A549 (cell line): ENCODE results near the gene MAN2A2. TPM values are rescaled to one million over a fixed set of nuclear protein-coding genes. Genes with fewer than 3 reads are reported as not detected.

Source experiments
- ATAC-seq, 2 experiments: fragments of 200-7000 bp in 1 of 2; fragments of >200 bp in 1 of 2; cut with Nextera tagmentation in 1 of 2; cut with Tn5 transposase in 1 of 2; 3 replicates each; pipeline versions ENCODE4 v1.8.0 to v1.9.1; 2018 to 2020; ENCODE audit warnings: mild to moderate bottlenecking in 1 of 2, moderate library complexity in 1 of 2
- CTCF ChIA-PET: fragments of 300-600 bp; sonication (Branson Sonifier 250); formaldehyde crosslinking; extraction: SDS; loops from one replicate; lab custom pipeline; 2021; ENCODE audit warnings: antibody characterized with exemption, inconsistent platforms; lab: Yijun Ruan, JAX
- POLR2A ChIA-PET: fragments of 350-600 bp; formaldehyde crosslinking; extraction: SDS; loops from one replicate; lab custom pipeline; 2021; ENCODE audit warnings: antibody characterized with exemption, inconsistent platforms; lab: Yijun Ruan, JAX
- DNase-seq, 2 experiments: peaks; one replicate each; pipeline versions ENCODE4 v3.0.0 to v3.0.0-alpha.2; 2011 to 2016; ENCODE audit warnings: low read depth in 1 of 2, low spot score in 1 of 2
- FAIRE-seq: peaks from 2 replicates; lab custom pipeline; 2011; peaks lifted over from hg19 to GRCh38; lab: Jason Lieb, UNC
- H3K27ac ChIP-seq, 2 experiments: fragments of >200 bp; sonication (Bioruptor Twin); formaldehyde crosslinking; 3 replicates each; pipeline ENCODE4 v1.5.1; 2016 to 2017
- H3K4me1 ChIP-seq: fragments of >200 bp; sonication (Bioruptor Twin); formaldehyde crosslinking; 3 replicates; pipeline ENCODE4 v1.6.1; 2016
- H3K4me2 ChIP-seq: fragments of >200 bp; sonication (Bioruptor Twin); formaldehyde crosslinking; 3 replicates; pipeline ENCODE4 v1.6.1; 2016
- H3K4me3 ChIP-seq: fragments of >200 bp; sonication (Bioruptor Twin); formaldehyde crosslinking; 3 replicates; pipeline ENCODE4 v1.5.1; 2016
- H3K9me3 ChIP-seq: fragments of >200 bp; sonication (Bioruptor Twin); formaldehyde crosslinking; 3 replicates; pipeline ENCODE4 v1.6.1; 2016
- CBX8 ChIP-seq: fragments of 200-600 bp; sonication (generic); IDR thresholded peaks from 2 replicates; pipeline ENCODE4 v1.6.1; 2016
- CHD4 ChIP-seq: fragments of 200-600 bp; sonication (generic); IDR thresholded peaks from 2 replicates; pipeline ENCODE4 v1.6.1; 2016; ENCODE audit warnings: antibody characterized with exemption, mild to moderate bottlenecking, borderline replicate concordance
- EP300 ChIP-seq, 2 experiments: fragments of >200 bp; sonication (Bioruptor Twin); formaldehyde crosslinking; IDR thresholded peaks; 2 replicates in 1 of 2; 3 replicates in 1 of 2; pipeline ENCODE4 v1.6.1; 2016 to 2017
- FOSL2 ChIP-seq, 2 experiments: fragments of 450-650 bp in 1 of 2; fragments of >200 bp in 1 of 2; sonication (Bioruptor Twin) in 1 of 2; formaldehyde crosslinking; IDR thresholded peaks; 2 replicates each; pipeline versions ENCODE4 v1.5.0 to v1.6.1; 2016 to 2020; ENCODE audit warnings: mild to moderate bottlenecking in 1 of 2, moderate library complexity in 1 of 2
- HDAC2 ChIP-seq: fragments of 200-600 bp; sonication (generic); IDR thresholded peaks from 2 replicates; pipeline ENCODE4 v1.6.1; 2016
- HOXA7 ChIP-seq: fragments of 250-450 bp; sonication (Bioruptor Pico); IDR thresholded peaks from 2 replicates; pipeline ENCODE4 v1.5.0; 2020; ENCODE audit warnings: mild to moderate bottlenecking, moderate library complexity
- HOXB13 ChIP-seq: fragments of 250-450 bp; sonication (Bioruptor Pico); IDR thresholded peaks from 2 replicates; pipeline ENCODE4 v1.5.0; 2020; ENCODE audit warnings: low read depth, mild to moderate bottlenecking, moderate library complexity
- JUNB ChIP-seq: fragments of >200 bp; sonication (Bioruptor Twin); formaldehyde crosslinking; IDR thresholded peaks from 2 replicates; pipeline ENCODE4 v1.6.1; 2016
- KDM1A ChIP-seq: fragments of 200-600 bp; sonication (generic); IDR thresholded peaks from 2 replicates; pipeline ENCODE4 v1.6.1; 2016; ENCODE audit warnings: low read depth, mild to moderate bottlenecking
- KDM5A ChIP-seq: fragments of 200-600 bp; sonication (generic); IDR thresholded peaks from 2 replicates; pipeline ENCODE4 v1.6.1; 2016; ENCODE audit warnings: antibody characterized with exemption, mild to moderate bottlenecking
- MAFK ChIP-seq: fragments of 450-650 bp; IDR thresholded peaks from 2 replicates; pipeline ENCODE4 v1.6.1; 2014; ENCODE audit not compliant: partially characterized antibody
- MAZ ChIP-seq: fragments of 150-350 bp; IDR thresholded peaks from 2 replicates; pipeline ENCODE4 v1.6.1; 2014; ENCODE audit warnings: antibody characterized with exemption, low read depth, low read length, borderline replicate concordance
- NR3C1 ChIP-seq: fragments of >200 bp; sonication (Bioruptor Twin); formaldehyde crosslinking; IDR thresholded peaks from 3 replicates; pipeline ENCODE4 v1.6.1; 2017
- PHF8 ChIP-seq: fragments of 200-600 bp; sonication (generic); IDR thresholded peaks from 2 replicates; pipeline ENCODE4 v1.6.1; 2016; ENCODE audit warnings: low read depth, mild to moderate bottlenecking, antibody characterized with exemption, moderate library complexity, borderline replicate concordance
- POLR2AphosphoS2 ChIP-seq: conservative IDR thresholded peaks from 2 replicates; pipeline ENCODE4 v1.6.1; 2012; ENCODE audit warnings: low read length, improper control_type of control experiment, inconsistent platforms
- RAD21 ChIP-seq, 2 experiments: fragments of >200 bp in 1 of 2; sonication (Bioruptor Twin) in 1 of 2; formaldehyde crosslinking in 1 of 2; IDR thresholded peaks in 1 of 2; conservative IDR thresholded peaks in 1 of 2; 2 replicates in 1 of 2; 3 replicates in 1 of 2; pipeline ENCODE4 v1.6.1; 2012 to 2018; ENCODE audit warnings: inconsistent platforms in 1 of 2
- RARB ChIP-seq: fragments of 250-450 bp; sonication (Bioruptor Pico); IDR thresholded peaks from 2 replicates; pipeline ENCODE4 v1.8.0; 2021; ENCODE audit warnings: mild to moderate bottlenecking, moderate library complexity
- RCOR1 ChIP-seq: fragments of 150-350 bp; IDR thresholded peaks from 2 replicates; pipeline ENCODE4 v1.6.1; 2014; ENCODE audit warnings: antibody characterized with exemption, low read length, low read depth
- TFCP2L1 ChIP-seq: fragments of 250-450 bp; sonication (Bioruptor Pico); IDR thresholded peaks from 2 replicates; pipeline ENCODE4 v1.5.0; 2021; ENCODE audit warnings: mild to moderate bottlenecking
- TP53 ChIP-seq: fragments of 250-450 bp; sonication (Bioruptor Pico); IDR thresholded peaks from 2 replicates; pipeline ENCODE4 v1.5.0; 2021; ENCODE audit warnings: mild to moderate bottlenecking, moderate library complexity
- ZSCAN20 ChIP-seq: fragments of 250-450 bp; sonication (Bioruptor Pico); IDR thresholded peaks from 2 replicates; pipeline ENCODE4 v1.8.0; 2022; ENCODE audit warnings: mild to moderate bottlenecking, moderate library complexity
- WGBS: methylation state at CpG from one replicate; pipeline ENCODE4 v1.1.6; 2017; ENCODE audit errors: missing lambda C conversion rate; 5-methylcytosine and 5-hydroxymethylcytosine counted together
- polyA plus RNA-seq, 4 experiments: library from polyadenylated mRNA; depleted of rRNA in 3 of 4; stranded (reverse); fragments of >200 nt; fragmentation: RNase III in 1 of 4; extraction: RNeasy Plus Mini Kit Qiagen cat#74134 plus additional on column Dnase treatment in 1 of 4; gene quantifications; 2 replicates in 3 of 4; 3 replicates in 1 of 4; pipeline ENCODE4 v1.2.3, GENCODE V29; 2011 to 2017
- TF ChIP-seq, protein P1 (sequence below): fragments of >200 bp; sonication (Bioruptor Twin); formaldehyde crosslinking; IDR thresholded peaks from 3 replicates; pipeline ENCODE4 v1.5.1; 2016
- TF ChIP-seq, protein P2 (sequence below): fragments of 150-350 bp; IDR thresholded peaks from 2 replicates; pipeline ENCODE4 v1.6.1; 2014; ENCODE audit warnings: low read depth, mild to moderate bottlenecking, low read length
- TF ChIP-seq, protein P3 (sequence below): fragments of 450-650 bp; IDR thresholded peaks from 2 replicates; pipeline ENCODE4 v1.6.1; 2014; ENCODE audit warnings: antibody characterized with exemption
- TF ChIP-seq, protein P4 (sequence below): fragments of 250-450 bp; sonication (Bioruptor Pico); IDR thresholded peaks from 2 replicates; pipeline ENCODE4 v1.5.0; 2021; ENCODE audit warnings: mild to moderate bottlenecking, moderate library complexity, borderline replicate concordance
- TF ChIP-seq, protein P5 (sequence below): IDR thresholded peaks from 2 replicates; pipeline ENCODE4 v1.6.1; 2012

The MAN2A2 gene
- polyA plus RNA-seq, 2 of the 4 experiments (the other 2 are of a cell fraction): 22.0 to 32.6 TPM

DNA sequence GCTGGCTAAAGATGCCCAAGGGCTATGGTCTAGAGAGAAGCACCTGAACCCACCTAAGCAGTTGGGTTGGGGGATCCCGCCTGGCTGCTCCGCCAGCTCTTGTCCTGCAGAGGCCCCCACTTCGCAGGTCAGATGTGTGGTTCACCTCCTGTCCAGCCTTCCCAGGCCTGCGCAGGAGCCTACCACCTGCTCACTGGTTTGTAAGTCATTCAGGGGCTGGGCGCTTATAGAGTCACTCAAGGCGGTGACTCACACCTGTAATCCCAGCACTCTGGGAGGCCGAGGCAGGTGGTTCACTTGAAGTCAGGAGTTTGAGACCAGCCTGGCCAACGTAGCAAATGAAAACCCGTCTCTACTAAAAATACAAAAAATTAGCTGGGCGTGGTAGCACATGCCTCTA, 38.6 kb upstream of the MAN2A2 start:
- TF ChIP-seq FOSL2 (IDR thresholded peaks at IDR 0.05) (no peak), FOSL2 (CRISPR knock-in tag; IDR thresholded peaks at IDR 0.05) (peak; percentile 33; the same call in 1 of the 2 replicates), HDAC2 (no peak)
- FAIRE-seq (no peak), ATAC-seq (no peak), DNase-seq (no peak)
- Histone ChIP-seq H3K4me2 (peak overlapping the region; percentile 44; the same call in 1 of the 3 replicates), H3K27ac (peak overlapping the region; percentile 25 to 76; a peak in 5 of 6 replicates), H3K4me1 (peaks cover 81% of the 10 kb centered on the region), H3K4me3 (no peak overlapping the region), H3K9me3 (no peaks in the 10 kb centered on the region)
- WGBS: 87% methylated on average over 10 of the region's 10 CpGs
- ChIA-PET POLR2A (no interaction called here), CTCF (interaction anchor here (0.7 to 6.8 kb wide), 9 partner anchors 9 to 217 kb away, joined by 3 to 59 read pairs (median 4); partner anchors contain the start of gene UNC45A)

DNA sequence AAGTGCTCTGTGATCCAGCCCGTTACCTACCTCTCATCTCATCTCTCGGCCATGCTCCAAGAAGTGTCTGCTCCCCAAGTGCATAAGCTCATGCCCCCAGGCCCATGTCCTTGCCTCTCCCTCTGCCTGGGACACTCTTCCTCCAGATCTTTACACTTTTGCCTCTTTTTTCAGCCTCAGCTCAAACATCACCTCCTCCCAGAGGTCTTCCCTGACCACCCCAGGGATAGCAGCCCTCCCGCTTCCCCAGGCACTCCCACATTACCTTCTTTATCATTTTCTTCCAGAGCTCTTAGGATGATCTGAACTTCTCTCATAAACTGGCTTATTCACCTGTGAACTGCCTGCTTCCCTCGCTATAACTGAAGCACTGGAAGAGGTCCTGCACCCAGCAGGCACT, 37.4 kb upstream of the MAN2A2 start:
- no peak for FAIRE-seq
- POLR2A ChIA-PET: no interaction called here
- CTCF ChIA-PET: interaction anchor here (1.1 to 6.8 kb wide), 4 partner anchors 20 to 218 kb away, joined by 4 to 59 read pairs (median 6); partner anchors contain the start of gene BLM

DNA sequence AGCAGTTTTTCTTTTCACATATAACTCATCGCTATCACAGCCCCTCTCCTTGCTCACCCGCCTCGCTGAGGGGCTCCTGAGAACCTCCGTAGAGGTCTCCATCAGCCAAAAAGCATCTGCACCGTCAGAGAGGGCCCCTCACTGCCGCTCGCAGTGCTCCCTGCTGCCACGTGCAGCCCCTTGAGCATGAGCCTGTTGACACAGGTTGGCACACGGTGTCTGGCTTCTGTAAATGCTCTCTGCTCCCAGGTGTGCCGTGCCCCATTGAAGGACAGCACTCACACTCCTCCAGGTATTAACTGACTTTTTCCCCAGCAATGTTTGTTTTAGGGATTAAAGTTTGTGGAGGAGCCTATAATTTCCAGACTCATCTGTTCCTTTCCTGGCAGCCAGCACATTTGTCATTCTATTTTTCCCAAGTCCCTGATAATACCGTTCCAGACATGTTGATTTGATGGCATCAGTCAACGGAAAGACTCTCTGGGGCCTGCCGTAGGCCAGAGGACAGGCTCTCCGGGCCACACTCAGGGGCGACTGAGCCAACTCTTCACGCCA, 36.9 kb upstream of the MAN2A2 start:
- no peak for ATAC-seq
- Histone ChIP-seq H3K4me3 (no peak overlapping the region), H3K4me2 (no peak overlapping the region), H3K27ac (peak overlapping the region in 1 of 2 experiments; percentile 29; a peak in 1 of 6 replicates), H3K9me3 (no peaks in the 10 kb centered on the region), H3K4me1 (peaks cover 77% of the 10 kb centered on the region)
- 78% methylated on average over 16 of the region's 16 CpGs for WGBS
- POLR2A ChIA-PET: no interaction called here
- CTCF ChIA-PET: interaction anchor here (1.2 to 6.8 kb wide), 3 partner anchors 19 to 218 kb away, joined by 4 to 59 read pairs (median 7); partner anchors contain the start of gene BLM
- no peak for FAIRE-seq
- no peak for DNase-seq
- TF ChIP-seq TFCP2L1 (CRISPR knock-in tag): no peak
- no peak for TF ChIP-seq POLR2AphosphoS2
- TF ChIP-seq HOXA7: no peak
- TF ChIP-seq, protein P1, sequence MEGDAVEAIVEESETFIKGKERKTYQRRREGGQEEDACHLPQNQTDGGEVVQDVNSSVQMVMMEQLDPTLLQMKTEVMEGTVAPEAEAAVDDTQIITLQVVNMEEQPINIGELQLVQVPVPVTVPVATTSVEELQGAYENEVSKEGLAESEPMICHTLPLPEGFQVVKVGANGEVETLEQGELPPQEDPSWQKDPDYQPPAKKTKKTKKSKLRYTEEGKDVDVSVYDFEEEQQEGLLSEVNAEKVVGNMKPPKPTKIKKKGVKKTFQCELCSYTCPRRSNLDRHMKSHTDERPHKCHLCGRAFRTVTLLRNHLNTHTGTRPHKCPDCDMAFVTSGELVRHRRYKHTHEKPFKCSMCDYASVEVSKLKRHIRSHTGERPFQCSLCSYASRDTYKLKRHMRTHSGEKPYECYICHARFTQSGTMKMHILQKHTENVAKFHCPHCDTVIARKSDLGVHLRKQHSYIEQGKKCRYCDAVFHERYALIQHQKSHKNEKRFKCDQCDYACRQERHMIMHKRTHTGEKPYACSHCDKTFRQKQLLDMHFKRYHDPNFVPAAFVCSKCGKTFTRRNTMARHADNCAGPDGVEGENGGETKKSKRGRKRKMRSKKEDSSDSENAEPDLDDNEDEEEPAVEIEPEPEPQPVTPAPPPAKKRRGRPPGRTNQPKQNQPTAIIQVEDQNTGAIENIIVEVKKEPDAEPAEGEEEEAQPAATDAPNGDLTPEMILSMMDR: no peak
- no peak for TF ChIP-seq RAD21 (conservative IDR thresholded peaks at IDR 0.05 in 1 of 2, IDR thresholded peaks at IDR 0.05 in 1 of 2)
- TF ChIP-seq, protein P2, sequence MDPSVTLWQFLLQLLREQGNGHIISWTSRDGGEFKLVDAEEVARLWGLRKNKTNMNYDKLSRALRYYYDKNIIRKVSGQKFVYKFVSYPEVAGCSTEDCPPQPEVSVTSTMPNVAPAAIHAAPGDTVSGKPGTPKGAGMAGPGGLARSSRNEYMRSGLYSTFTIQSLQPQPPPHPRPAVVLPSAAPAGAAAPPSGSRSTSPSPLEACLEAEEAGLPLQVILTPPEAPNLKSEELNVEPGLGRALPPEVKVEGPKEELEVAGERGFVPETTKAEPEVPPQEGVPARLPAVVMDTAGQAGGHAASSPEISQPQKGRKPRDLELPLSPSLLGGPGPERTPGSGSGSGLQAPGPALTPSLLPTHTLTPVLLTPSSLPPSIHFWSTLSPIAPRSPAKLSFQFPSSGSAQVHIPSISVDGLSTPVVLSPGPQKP: no peak
- TF ChIP-seq NR3C1: no peak
- TF ChIP-seq CHD4: no peak
- TF ChIP-seq, protein P3, sequence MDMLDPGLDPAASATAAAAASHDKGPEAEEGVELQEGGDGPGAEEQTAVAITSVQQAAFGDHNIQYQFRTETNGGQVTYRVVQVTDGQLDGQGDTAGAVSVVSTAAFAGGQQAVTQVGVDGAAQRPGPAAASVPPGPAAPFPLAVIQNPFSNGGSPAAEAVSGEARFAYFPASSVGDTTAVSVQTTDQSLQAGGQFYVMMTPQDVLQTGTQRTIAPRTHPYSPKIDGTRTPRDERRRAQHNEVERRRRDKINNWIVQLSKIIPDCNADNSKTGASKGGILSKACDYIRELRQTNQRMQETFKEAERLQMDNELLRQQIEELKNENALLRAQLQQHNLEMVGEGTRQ: no peak

More for the DNA sequence above, 37.4 kb upstream of the MAN2A2 start:
- H3K27ac ChIP-seq: no peak overlapping the region; a peak in 1 of 6 replicates
- H3K4me3 ChIP-seq: no peak overlapping the region
- H3K4me2 ChIP-seq: no peak overlapping the region
- no peaks in the 10 kb centered on the region for H3K9me3 ChIP-seq
- TF ChIP-seq RCOR1 (no peak), KDM5A (no peak), MAZ (no peak), HOXB13 (CRISPR knock-in tag) (no peak), JUNB (no peak), RARB (no peak), EP300 (IDR thresholded peaks at IDR 0.05) (no peak), TFCP2L1 (CRISPR knock-in tag) (no peak), MAFK (no peak), TP53 (no peak), CBX8 (no peak), ZSCAN20 (CRISPR knock-in tag) (no peak), PHF8 (no peak), RAD21 (conservative IDR thresholded peaks at IDR 0.05 in 1 of 2, IDR thresholded peaks at IDR 0.05 in 1 of 2) (no peak), KDM1A (no peak)
- TF ChIP-seq, protein P3: no peak
- TF ChIP-seq, protein P4, sequence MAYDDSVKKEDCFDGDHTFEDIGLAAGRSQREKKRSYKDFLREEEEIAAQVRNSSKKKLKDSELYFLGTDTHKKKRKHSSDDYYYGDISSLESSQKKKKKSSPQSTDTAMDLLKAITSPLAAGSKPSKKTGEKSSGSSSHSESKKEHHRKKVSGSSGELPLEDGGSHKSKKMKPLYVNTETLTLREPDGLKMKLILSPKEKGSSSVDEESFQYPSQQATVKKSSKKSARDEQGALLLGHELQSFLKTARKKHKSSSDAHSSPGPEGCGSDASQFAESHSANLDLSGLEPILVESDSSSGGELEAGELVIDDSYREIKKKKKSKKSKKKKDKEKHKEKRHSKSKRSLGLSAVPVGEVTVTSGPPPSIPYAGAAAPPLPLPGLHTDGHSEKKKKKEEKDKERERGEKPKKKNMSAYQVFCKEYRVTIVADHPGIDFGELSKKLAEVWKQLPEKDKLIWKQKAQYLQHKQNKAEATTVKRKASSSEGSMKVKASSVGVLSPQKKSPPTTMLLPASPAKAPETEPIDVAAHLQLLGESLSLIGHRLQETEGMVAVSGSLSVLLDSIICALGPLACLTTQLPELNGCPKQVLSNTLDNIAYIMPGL (CRISPR knock-in tag): no peak
- TF ChIP-seq, protein P5, sequence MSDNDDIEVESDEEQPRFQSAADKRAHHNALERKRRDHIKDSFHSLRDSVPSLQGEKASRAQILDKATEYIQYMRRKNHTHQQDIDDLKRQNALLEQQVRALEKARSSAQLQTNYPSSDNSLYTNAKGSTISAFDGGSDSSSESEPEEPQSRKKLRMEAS: no peak
- TF ChIP-seq, protein P1: no peak
- no peak for ATAC-seq
- H3K4me1 ChIP-seq: peaks cover 81% of the 10 kb centered on the region
- 93% methylated on average over 4 of the region's 4 CpGs for WGBS
- no peak for DNase-seq
